PFSK-1 (cell line): Measurements from ENCODE around the gene AUTS2.

ENCODE experiments used
- POLR2AphosphoS5 ChIP-seq: IDR thresholded peaks from 2 replicates; pipeline ENCODE4 v1.6.1; 2012; ENCODE audit warnings: low read depth, mild to moderate bottlenecking, control low read depth, low read length, moderate library complexity
- REST ChIP-seq, 2 experiments: IDR thresholded peaks; 2 replicates each; pipeline versions ENCODE4 v1.6.1 to v1.8.0; 2011 to 2012; ENCODE audit warnings: low read depth in 2 of 2, low read length in 2 of 2, control low read depth in 1 of 2, inconsistent platforms in 1 of 2, mild to moderate bottlenecking in 1 of 2, moderate library complexity in 1 of 2; ENCODE audit not compliant: insufficient read depth in 1 of 2
- SIN3A ChIP-seq: IDR thresholded peaks from 2 replicates; pipeline ENCODE4 v1.6.1; 2012; ENCODE audit warnings: mild to moderate bottlenecking, low read length, moderate library complexity, borderline replicate concordance; ENCODE audit not compliant: insufficient read depth
- TAF1 ChIP-seq: IDR thresholded peaks from 2 replicates; pipeline ENCODE4 v1.6.1; 2012; ENCODE audit warnings: low read length, control low read depth, borderline replicate concordance; ENCODE audit not compliant: insufficient read depth

- no peak for TF ChIP-seq REST (IDR thresholded peaks at IDR 0.05; ENCODE audit: insufficient read depth in 1 of 2, low read depth in 2 of 2, low read length in 2 of 2)
- TF ChIP-seq SIN3A: no peak
- TF ChIP-seq TAF1: no peak
- no peak for TF ChIP-seq POLR2AphosphoS5
Observed at GRCh38 chr7:70000737-70001348, 402.6 kb downstream of the AUTS2 start.
